ENCODE results near the gene FTH1.

FTH1 gene

DNA sequence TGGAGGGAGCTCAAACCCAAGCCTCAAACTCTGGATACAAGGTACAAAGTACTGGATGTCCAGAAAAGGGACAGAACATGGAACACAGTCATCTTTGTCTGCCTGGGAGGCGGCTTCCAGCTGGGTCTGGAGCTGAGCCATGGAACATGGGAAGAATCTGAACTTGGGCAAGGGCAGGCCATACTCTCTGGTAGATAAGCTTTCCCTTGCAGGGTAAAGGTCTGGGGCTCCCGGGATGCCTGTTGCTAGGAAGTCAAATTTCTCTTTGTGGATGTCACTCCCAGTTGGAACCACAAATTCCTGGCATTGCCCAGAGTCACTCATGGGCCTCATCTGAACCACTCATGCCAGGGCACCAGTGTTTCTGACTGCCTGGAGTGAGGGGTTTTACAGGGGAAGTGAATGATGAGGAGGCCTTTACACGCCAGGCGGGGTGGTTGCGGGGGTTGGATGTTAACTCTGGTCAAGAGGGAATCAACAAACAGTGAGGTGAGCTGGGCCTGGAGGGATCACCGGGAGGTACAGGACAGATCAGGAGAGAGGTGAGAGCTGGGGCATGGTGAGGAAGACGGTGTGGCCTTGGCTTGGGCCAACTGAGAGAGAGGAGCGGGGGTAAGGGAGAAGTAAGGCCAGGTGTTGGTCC is 5.7 kb downstream of the FTH1 start:
- no peak overlapping the region for H3K27ac ChIP-seq
- TF ChIP-seq, protein P1, sequence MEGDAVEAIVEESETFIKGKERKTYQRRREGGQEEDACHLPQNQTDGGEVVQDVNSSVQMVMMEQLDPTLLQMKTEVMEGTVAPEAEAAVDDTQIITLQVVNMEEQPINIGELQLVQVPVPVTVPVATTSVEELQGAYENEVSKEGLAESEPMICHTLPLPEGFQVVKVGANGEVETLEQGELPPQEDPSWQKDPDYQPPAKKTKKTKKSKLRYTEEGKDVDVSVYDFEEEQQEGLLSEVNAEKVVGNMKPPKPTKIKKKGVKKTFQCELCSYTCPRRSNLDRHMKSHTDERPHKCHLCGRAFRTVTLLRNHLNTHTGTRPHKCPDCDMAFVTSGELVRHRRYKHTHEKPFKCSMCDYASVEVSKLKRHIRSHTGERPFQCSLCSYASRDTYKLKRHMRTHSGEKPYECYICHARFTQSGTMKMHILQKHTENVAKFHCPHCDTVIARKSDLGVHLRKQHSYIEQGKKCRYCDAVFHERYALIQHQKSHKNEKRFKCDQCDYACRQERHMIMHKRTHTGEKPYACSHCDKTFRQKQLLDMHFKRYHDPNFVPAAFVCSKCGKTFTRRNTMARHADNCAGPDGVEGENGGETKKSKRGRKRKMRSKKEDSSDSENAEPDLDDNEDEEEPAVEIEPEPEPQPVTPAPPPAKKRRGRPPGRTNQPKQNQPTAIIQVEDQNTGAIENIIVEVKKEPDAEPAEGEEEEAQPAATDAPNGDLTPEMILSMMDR (IDR thresholded peaks at IDR 0.05; ENCODE audit: low read depth, low read length, missing control alignments) = no peak
- in situ Hi-C loops (cut with HindIII; ENCODE audit: low pct_ligation_motif_present, low sequenced_read_pairs) = no loop called here
- H3K27me3 ChIP-seq (replicated peaks) = no peaks in the 10 kb centered on the region
- H3K4me3 ChIP-seq (ENCODE audit: low read depth, low read length) = no peak overlapping the region
- DNase-seq = peak; percentile 41
- H3K36me3 ChIP-seq (replicated peaks) = peaks cover 22% of the 10 kb centered on the region

DNA sequence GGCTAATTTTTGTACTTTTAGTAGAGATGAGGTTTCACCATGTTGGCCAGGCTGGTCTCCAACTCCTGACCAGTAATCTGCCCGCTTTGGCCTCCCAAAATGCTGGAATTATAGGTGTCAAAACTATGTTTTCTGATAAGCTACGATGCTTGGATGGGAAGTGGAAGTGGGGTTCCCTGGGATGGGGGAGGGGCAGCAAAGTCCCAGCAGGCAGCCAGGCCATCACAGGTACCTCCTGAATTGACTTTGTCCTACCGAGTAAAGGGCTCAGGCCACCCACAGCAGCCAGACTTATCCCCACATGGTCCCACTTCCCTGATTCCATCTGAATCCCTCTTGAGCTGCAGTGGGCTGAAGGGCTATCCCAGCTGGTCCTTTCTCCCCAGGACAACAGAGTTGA is 6.9 kb downstream of the FTH1 start:
- Histone ChIP-seq H3K27ac (no peak overlapping the region), H3K4me3 (ENCODE audit: low read depth, low read length) (no peak overlapping the region), H3K36me3 (replicated peaks) (peaks cover 21% of the 10 kb centered on the region), H3K27me3 (replicated peaks) (no peaks in the 10 kb centered on the region)
- in situ Hi-C loops (cut with HindIII; ENCODE audit: low pct_ligation_motif_present, low sequenced_read_pairs) = no loop called here
- DNase-seq = no peak
- TF ChIP-seq, protein P1 (IDR thresholded peaks at IDR 0.05; ENCODE audit: low read depth, low read length, missing control alignments) = no peak

DNA sequence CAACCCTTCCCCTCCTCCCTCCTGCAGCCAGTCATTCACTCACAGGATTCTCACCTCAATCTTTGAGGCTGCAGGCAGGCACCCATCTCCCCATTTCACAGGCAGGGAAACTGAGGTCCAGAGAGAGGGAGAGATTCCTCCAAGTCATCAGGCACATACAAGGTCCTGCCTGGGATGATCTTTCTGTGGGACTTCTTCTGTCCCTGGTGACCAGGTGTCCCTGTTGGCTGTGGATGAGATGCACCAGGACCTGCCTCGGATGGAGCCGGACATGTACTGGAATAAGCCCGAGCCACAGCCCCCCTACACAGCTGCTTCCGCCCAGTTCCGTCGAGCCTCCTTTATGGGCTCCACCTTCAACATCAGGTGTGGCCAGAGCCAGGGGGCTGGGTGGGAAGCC is 7.8 kb downstream of the FTH1 start:
- in situ Hi-C loops (cut with HindIII; ENCODE audit: low pct_ligation_motif_present, low sequenced_read_pairs) = no loop called here
- Histone ChIP-seq H3K36me3 (replicated peaks) (peaks cover 12% of the 10 kb centered on the region), H3K4me3 (ENCODE audit: low read depth, low read length) (no peak overlapping the region), H3K27ac (no peak overlapping the region), H3K27me3 (replicated peaks) (no peaks in the 10 kb centered on the region)
- TF ChIP-seq, protein P1 (IDR thresholded peaks at IDR 0.05; ENCODE audit: low read depth, low read length, missing control alignments) = no peak
- DNase-seq = no peak

DNA sequence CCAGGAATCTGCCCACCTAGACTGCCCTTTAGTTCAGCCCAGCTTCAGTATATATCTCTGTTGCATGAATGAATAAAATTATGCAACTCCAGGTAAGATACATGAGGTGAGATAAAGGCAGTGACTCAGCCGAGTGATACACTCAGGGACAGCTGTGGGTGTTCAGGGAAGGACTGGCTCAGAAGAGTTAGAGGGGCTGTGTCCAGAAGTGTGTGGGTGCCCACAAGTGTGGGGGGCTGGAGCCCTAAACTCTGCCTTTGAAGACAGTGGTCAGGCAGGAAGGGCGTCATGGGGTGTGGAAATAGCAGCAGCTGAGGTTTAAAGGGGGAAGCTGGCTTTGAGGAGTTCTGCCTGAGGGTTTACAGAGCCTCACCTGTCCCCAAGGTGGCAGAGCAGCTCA is 8.3 kb downstream of the FTH1 start:
- peaks cover 7% of the 10 kb centered on the region for H3K36me3 ChIP-seq (replicated peaks)
- DNase-seq = no peak
- in situ Hi-C loops (cut with HindIII; ENCODE audit: low pct_ligation_motif_present, low sequenced_read_pairs) = no loop called here
- no peak overlapping the region for H3K27ac ChIP-seq
- TF ChIP-seq, protein P1 (IDR thresholded peaks at IDR 0.05; ENCODE audit: low read depth, low read length, missing control alignments) = no peak
- H3K27me3 ChIP-seq (replicated peaks) = no peaks in the 10 kb centered on the region
- H3K4me3 ChIP-seq (ENCODE audit: low read depth, low read length) = no peak overlapping the region

DNA sequence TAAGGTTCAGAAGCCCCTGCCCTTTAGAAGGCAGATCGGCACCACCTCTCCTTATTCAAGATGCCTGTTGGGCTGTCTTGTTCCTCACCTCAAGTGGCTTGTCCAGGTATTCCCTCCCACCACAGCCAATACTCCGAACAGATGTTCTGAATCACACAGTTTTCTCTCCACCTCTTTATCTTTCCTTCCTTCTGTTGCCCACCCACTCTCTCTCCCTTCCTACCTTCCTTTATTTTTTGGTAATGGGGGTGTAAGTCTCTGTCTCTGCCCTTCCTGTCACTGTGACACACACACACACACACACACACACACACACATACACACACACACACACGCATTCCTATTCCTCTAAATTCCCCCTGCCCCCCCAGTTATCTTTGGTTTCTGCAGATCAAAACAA is 8.8 kb downstream of the FTH1 start:
- H3K27me3 ChIP-seq (replicated peaks) = no peaks in the 10 kb centered on the region
- no peak overlapping the region for H3K4me3 ChIP-seq (ENCODE audit: low read depth, low read length)
- peaks cover 3% of the 10 kb centered on the region for H3K36me3 ChIP-seq (replicated peaks)
- no peak overlapping the region for H3K27ac ChIP-seq
- no peak for DNase-seq
- TF ChIP-seq, protein P1 (IDR thresholded peaks at IDR 0.05; ENCODE audit: low read depth, low read length, missing control alignments) = no peak
- in situ Hi-C loops (cut with HindIII; ENCODE audit: low pct_ligation_motif_present, low sequenced_read_pairs) = no loop called here
